ENCODE results near the gene SEPTIN2. TPM values are rescaled to one million over a fixed set of nuclear protein-coding genes. Genes with fewer than 3 reads are reported as not detected.
"Not testable (repeated sequence)": the region's sequence is repeated elsewhere in the genome, so short reads cannot be mapped to it uniquely, and the experiment has no call there.

SEPTIN2 gene
- total RNA-seq, 1 experiment from 2014 or later: 438 TPM

DNA sequence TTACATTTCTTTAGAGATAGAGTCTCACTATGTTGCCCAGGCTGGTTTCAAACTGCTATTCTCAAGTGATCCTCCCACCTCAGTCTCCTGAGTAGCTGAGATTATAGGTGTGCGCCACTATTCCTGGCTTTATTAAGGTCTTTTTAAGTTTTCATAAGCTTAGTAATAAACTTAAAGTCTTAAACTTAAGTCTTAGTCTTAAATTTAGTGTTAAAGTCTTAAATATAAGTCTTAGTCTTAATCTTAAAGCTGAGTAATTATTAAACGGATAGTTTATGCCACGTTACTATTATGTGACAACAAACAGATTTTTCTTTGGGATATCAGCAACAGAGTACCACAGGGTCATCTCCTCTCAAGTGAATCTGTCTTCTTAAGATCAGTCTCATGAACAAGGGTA, 52.9 kb downstream of the SEPTIN2 start:
- in situ Hi-C loops (cut with HindIII; ENCODE audit: low sequenced_read_pairs): no loop called here

DNA sequence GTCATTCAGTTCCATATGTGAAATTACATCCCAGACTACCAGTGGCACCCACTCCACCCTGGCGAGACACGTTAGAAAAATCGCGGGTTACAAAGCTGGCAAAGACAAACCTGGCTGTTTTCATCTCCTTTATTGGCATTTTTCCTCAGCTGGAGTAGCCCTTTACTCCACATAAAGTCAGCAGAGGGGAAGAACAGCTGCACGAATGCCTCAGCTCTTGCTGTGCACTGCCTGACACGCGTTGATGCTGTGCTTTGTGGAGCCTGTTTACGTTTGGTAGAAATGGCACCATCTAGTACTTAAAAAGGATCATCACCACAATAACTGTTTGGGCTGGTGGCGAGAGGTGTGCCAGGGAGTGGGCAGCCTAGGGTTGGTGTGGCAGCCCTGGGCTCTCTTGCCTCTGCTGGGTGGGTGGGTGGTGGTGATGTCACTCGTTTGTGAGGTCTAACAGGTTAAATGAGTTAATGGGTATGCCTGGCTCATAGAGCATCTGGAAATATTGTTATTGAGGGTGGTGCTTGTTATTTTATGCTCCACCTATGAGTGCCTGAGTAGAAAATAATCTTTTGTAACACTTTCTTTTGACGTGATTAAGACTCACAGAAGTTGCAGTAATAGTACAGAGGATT, 56.8 kb downstream of the SEPTIN2 start:
- no peak for DNase-seq (ENCODE audit: low spot score)
- in situ Hi-C loops (cut with HindIII; ENCODE audit: low sequenced_read_pairs): no loop called here

More for the DNA sequence above, 52.9 kb downstream of the SEPTIN2 start:
- DNase-seq (ENCODE audit: low spot score): no peak

DNA sequence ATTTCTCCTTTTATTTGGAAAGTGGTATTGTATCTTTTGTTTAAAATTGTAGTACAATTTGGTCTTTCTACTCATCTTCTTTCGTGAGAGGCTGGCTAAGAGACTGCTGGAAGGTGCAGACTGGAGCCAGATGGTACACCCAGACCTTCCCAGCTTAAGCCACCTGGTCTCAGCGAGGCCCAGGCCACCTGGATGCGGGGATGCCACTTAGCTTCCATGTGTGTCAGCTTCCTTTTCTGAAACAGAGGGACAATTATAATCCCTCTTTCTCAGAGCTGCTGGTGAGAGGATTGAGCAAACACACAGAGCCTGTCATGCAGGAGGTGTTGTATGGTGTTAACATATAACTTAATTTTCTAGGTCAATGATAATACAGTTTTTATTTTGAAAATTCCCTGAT, 57.7 kb downstream of the SEPTIN2 start:
- DNase-seq (ENCODE audit: low spot score): peak; percentile 97
- in situ Hi-C loops (cut with HindIII; ENCODE audit: low sequenced_read_pairs): no loop called here

DNA sequence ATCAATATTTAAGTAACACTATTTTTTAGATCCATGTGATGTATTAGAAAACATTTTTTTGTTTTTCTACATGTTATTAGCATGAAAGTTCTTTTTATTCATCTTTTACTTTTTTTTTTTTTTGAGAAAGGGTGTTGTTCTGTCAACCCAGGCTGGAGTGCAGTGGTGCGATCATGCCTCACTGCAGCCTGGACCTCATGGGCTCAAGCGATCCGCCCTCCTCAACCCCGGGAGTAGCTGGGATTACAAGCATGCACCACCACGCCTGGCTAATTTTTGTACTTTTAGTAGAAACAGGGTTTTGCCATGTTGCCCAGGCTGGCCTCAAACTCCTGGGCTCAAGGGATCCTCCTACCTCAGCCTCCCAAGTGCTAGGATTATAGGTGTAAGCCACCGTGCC, 58.2 kb downstream of the SEPTIN2 start:
- DNase-seq (ENCODE audit: low spot score); in situ Hi-C loops (cut with HindIII; ENCODE audit: low sequenced_read_pairs): not testable (repeated sequence)

DNA sequence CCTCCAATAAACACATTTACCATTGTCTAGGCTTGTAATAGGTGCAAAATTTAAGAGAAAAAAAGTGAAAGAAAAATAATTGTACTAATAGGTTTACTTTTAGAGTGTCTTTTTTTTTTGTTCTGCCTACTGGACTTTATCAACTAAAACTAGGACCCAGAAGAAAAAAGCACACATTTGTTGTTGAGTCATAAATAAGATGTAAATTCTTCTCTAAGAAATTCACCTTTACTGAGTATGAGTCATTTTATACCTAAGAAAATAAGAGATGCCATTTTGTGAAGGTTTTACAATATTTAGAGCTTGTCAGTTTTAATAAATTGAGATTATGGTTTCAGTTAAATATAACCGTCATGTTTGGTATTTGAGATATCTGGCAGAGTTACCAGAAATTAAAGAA, 59.6 kb downstream of the SEPTIN2 start:
- DNase-seq (ENCODE audit: low spot score): no peak
- in situ Hi-C loops (cut with HindIII; ENCODE audit: low sequenced_read_pairs): no loop called here

DNA sequence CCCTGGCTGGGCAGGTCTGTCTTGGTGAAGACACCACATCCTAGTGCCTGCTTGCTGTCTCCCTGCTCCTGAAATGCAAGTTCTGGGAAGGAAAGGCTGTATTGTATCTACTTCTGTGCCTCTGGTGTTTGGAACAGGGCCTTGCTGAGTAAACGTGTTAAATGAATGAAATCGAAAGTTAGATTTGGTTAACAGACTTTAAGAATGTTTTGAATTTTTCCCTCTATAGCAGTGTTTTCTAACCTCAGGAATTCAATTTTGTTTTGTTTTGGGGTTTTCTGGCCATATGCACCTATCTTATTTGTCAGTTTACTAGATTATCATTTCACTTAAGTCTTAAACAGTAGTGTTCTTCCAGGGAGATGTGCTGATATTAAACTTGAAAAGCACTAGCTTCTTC, 61.1 kb downstream of the SEPTIN2 start:
- in situ Hi-C loops (cut with HindIII; ENCODE audit: low sequenced_read_pairs): no loop called here

DNA sequence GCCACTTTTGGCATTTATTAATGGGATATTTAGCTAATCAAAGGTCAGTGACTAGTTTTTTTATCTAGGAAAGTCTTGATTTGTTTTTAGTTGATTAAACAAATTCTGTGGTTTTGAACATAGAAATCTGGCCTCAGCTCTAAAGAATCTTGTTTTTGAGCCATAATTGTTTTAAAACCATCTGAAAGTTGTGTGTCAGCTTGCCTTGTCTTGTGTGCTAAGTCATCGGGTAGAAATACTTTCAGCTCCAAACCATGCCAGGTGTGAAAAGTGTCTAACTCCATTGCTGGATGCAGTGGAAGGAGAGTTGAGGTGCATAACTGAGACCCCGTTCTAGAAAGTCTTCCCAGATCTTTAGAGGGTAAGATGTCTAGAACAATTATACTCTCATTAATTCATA, 63.1 kb downstream of the SEPTIN2 start:
- no peak for DNase-seq (ENCODE audit: low spot score)
- in situ Hi-C loops (cut with HindIII; ENCODE audit: low sequenced_read_pairs): no loop called here

More for the DNA sequence above, 61.1 kb downstream of the SEPTIN2 start:
- DNase-seq (ENCODE audit: low spot score): no peak

DNA sequence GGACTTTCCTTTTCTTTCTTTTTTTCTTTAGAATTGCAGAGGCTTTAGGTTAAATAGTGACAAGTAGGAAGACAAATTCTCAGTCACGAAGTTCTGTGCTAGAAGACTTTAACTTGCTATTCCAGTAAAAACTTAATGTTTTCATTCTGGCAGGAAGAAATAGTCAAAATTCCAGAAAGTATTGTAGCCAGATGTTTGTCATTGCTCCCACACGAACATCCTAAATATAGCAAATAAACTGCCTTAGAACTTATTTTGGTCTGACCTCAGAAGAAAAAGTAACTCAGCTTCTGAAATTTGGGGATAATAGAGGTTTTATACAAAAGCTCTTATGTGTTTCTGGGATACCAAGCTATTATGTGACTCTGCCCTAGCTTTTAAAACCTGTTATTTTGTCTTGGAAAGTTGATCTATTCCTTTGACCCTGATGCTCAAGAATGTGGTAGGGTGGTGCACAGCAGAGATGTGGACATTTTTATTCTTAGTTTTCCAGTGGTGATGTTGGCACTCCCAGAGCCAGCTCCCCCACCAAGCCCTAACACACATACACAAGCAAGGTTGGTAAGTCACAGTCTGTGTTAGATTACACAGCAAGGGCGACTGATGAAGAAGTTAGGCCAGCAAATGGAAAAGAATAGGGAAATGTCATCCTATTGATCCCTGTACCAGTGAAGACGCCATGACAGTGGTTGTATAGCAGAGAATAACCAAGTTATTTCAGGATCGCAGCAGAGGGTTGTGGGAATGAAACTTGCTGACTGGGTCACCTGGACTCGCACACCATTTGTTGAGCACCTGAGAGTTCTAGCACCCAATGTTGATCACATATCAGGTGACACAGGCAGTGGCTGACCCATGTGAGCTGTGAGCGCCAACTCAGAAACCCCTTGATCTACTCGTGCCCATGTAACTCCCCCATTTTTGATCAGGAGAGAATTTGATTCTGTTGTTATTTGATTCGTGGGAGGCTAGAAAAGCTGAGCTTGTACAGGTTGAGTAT, 64.1 kb downstream of the SEPTIN2 start:
- in situ Hi-C loops (cut with HindIII; ENCODE audit: low sequenced_read_pairs): no loop called here
- DNase-seq (ENCODE audit: low spot score): no peak

DNA sequence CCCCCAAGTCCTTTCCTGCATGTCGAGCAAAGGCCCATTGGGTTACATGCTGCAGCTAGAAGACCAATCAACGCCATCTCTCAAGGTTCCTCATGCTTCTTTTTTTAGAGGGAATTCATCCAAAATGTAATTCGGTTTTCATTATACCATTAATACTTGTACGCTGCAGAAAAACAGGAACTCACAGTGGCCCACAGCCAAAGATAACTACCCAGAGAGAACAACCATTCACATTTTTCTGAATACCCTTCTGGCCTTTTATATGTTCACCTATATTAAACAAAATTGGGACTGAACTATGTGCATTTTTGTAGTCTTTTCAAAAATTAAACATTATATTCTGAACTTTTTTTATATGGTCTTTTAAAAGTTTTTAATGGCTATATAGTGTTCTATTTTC, 66.1 kb downstream of the SEPTIN2 start:
- no peak for DNase-seq (ENCODE audit: low spot score)
- in situ Hi-C loops (cut with HindIII; ENCODE audit: low sequenced_read_pairs): no loop called here

DNA sequence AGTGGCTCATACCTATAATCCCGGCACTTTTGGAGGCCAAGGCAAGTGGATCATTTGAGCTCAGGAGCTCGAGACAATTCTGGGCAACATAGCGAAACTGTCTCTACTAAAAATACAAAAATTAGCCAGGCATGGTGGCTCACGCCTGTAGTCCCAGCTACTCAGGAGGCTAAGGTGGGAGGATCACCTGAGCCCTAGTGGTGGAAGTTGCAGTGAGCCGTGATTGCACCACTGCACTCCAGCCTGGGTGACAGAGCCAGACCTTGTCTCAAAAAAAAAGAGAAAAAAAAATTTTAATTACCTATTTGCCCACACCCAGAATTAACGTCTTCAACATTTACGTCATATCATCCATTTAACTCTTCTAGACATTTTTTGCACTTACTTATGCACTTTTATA, 69.7 kb downstream of the SEPTIN2 start:
- DNase-seq (ENCODE audit: low spot score); in situ Hi-C loops (cut with HindIII; ENCODE audit: low sequenced_read_pairs): not testable (repeated sequence)

DNA sequence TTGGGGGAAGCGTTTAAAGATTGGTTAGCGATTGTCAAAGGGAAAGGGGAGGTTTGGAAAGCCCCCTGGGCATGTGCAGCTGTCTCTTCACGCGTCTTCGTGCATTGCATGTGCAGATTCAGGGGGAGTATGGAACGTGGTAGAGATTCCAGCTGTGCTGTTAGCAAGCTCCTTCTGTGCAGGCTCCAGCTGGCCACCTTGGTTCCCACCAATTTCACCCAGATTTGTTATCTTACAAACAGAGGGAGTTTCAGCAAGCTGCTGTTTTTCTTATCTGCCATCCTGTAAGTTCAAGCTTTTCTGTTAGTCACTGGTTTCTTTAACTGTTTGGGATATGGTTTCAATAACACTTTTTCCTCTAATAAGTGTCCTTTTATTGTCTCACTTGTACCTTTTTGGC, 70.8 kb downstream of the SEPTIN2 start:
- in situ Hi-C loops (cut with HindIII; ENCODE audit: low sequenced_read_pairs): no loop called here
- no peak for DNase-seq (ENCODE audit: low spot score)

DNA sequence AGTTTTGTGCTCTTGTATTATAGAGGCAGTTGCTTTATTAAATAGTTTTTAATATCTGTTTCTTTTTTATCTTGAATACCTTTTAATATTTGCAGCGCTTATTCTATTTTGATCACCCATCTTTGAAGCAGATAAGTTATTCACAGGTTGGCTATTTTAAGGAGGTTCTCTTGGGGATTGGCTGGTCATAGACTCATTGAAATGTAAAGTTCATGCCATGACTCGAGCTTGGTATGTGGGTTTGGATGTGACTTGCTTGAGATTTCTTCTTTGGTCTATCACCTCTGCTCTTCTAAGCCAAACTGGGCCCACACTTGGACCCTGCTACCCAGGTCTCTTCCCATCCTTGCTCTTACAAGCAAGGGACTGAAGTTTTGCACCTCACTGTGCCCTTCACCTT, 74.0 kb downstream of the SEPTIN2 start:
- peak; percentile 15 for DNase-seq (ENCODE audit: low spot score)
- in situ Hi-C loops (cut with HindIII; ENCODE audit: low sequenced_read_pairs): no loop called here

DNA sequence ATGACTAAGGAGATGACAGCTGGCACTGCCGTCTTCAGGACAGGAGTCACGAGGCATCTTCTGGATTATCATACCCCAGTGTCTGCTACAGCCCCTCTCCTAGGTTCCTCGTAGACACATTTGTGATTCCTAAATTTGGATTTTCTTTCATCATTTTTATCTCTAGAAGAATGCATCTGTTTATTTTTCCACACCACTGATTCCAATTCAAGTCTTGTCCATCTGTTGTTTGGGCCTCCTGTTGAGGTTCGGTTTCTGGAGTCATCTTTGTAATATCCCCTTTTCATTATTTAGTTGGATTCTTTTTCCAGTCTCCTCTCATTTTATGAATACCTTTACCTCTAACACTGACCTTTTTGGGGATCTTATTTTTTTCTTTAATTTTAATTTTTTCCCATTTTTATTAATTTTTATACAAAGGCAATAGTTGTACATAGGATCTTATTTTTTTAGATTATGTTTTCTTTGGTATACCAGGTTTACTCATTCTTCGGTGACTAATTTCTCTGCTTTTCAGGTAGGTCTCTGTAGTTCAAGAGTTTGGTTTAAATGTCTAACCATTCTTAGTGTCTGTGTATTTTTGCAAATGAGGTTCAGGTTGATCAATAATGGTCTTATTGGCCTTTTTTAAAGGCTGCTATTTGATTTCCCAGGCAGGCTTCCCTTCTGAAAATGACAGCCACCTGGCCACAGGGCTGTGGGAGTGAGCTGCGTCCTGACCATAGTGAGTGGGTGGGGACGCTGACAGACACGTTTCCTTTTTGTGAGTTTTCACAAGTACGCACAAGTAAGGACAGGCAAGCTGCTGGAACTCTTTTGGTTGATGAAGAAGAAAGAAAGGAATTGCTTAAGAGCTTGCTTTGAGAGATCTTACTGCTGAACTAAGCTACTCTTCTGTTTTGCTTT, 74.8 kb downstream of the SEPTIN2 start:
- in situ Hi-C loops (cut with HindIII; ENCODE audit: low sequenced_read_pairs): no loop called here
- DNase-seq (ENCODE audit: low spot score): peak; percentile 91

DNA sequence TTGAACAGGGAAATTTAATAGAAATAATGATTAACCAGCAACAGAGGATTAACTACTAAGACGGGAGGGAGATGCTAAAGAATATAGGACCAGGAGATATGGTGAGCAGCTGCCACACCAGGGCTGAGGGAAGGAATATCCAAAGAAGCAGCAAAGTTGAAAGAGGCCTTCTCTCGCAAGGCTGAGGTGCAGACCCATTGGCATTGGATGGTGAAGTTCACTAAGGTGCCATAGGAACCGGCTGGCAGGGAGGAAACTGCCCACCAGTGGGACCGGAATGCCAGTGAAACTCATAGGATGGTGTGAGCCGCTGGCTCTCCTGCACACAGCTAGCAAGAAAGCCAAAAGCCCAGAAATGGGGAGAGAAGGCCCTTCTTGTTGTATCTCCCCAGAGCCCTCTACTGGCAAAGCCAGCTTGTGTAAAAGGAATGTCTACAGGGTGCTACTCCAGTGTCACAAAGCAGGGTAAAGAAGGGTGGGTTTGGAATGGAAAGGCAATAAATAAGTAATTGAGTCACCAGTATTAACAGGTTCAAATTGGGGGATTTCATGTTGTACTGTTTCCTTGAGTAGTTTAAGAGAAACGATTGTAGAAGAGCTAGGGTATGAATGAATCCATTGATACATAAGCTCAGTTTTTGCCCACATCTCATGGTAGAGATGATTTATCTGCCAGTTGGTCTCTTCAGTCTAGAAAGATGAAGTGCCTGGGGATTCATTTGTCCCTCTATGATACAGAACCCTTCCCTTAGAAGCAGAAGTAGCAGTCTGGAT, 76.4 kb downstream of the SEPTIN2 start:
- peak; percentile 66 for DNase-seq (ENCODE audit: low spot score)
- in situ Hi-C loops (cut with HindIII; ENCODE audit: low sequenced_read_pairs): no loop called here

DNA sequence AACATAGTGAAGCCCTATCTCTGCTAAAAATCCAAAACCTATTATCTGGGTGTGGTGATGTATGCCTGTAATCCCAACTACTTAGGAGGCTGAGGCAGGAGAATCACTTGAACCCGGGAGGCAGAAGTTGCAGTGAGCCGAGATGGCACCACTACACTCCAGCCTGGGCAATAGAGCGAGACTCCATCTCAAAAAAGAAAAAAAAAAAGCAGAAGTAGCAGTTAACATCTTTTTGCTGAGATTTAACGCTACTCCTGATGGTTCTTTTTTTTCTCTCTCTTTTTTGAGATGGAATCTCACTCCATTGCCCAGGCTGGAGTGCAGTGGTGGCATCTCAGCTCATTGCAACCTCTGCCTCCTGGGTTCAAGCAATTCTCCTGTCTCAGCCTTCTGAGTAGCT, 77.0 kb downstream of the SEPTIN2 start:
- in situ Hi-C loops (cut with HindIII; ENCODE audit: low sequenced_read_pairs); DNase-seq (ENCODE audit: low spot score): not testable (repeated sequence)

DNA sequence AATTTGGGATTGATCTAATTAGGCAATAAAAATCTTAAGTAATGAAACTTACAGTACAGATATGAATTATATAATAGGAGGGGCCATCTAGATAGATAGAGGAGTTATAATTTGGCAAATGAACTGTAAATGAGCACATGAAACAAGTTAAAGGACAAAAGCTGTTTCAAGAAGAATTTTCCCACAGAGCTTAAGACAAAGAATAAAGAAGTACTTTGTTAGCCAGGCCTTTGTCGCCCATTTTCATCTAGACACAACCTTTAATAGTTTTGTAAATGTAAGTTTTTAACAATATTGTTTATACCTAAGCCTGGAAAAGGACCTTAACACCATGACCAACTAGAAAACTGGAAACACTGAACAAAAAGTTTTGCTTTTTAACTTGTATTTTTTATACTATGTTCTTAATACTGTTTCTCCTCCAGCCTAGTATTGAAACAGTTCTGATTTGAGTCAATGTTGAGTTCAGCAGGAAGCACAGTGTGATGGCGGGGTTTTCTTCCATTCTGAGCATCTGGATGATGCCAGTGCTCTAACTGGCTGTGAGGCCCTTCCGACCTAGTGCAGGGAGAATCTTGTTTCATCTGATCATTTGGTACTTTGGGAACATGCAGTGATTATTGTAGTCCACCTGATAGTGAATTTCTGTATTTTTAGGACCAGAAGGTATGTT, 77.9 kb downstream of the SEPTIN2 start:
- DNase-seq (ENCODE audit: low spot score): no peak

DNA sequence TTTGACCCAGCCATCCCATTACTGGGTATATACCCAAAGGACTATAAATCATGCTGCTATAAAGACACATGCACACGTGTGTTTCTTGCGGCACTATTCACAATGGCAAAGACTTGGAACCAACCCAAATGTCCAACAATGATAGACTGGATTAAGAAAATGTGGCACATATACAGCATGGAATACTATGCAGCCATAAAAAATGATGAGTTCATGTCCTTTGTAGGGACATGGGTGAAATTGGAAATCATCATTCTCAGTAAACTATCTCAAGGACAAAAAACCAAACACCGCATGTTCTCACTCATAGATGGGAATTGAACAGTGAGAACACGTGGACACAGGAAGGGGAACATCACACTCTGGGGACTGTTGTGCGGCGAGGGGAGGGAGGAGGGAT, 81.1 kb downstream of the SEPTIN2 start:
- DNase-seq (ENCODE audit: low spot score); in situ Hi-C loops (cut with HindIII; ENCODE audit: low sequenced_read_pairs): not testable (repeated sequence)

More for the DNA sequence above, 77.9 kb downstream of the SEPTIN2 start:
- in situ Hi-C loops (cut with HindIII; ENCODE audit: low sequenced_read_pairs): no loop called here
